Gastrocnemius medialis (tissue), 4 donors: ENCODE results near the gene USP44. TPM values are rescaled to one million over a fixed set of nuclear protein-coding genes. Genes with fewer than 3 reads are reported as not detected.

ENCODE experiments used
- ATAC-seq, 2 donors: fragments of 150-250 bp; one replicate each; pipeline ENCODE4 v1.9.1; 2016
- DNase-seq, 2 donors: peaks; one replicate each; pipeline ENCODE4 v3.0.0-alpha.2; 2019
- H3K27ac ChIP-seq, 4 donors: fragments of 200-600 bp; sonication (generic); 1 replicate in 1 of 4; 2 replicates in 3 of 4; pipeline ENCODE4 v1.5.1; 2016 to 2018; ENCODE audit warnings: mild to moderate bottlenecking in 2 of 4, moderate library complexity in 1 of 4
- H3K27me3 ChIP-seq, 3 donors: fragments of 200-600 bp; sonication (generic) in 2 of 3; 1 replicate in 1 of 3; 2 replicates in 2 of 3; pipeline versions ENCODE4 v1.5.1 to v1.6.0; 2016 to 2019; ENCODE audit warnings: mild to moderate bottlenecking in 1 of 3, moderate library complexity in 1 of 3
- H3K36me3 ChIP-seq, 2 donors: fragments of 200-600 bp; sonication (generic) in 1 of 2; one replicate each; pipeline ENCODE4 v1.5.1; 2017 to 2018
- H3K4me1 ChIP-seq, 2 donors: fragments of 200-600 bp; sonication (generic) in 1 of 2; one replicate each; pipeline ENCODE4 v1.5.1; 2016 to 2017; ENCODE audit warnings: mild to moderate bottlenecking in 2 of 2
- H3K4me3 ChIP-seq, 4 donors: fragments of 200-600 bp; sonication (generic) in 3 of 4; 1 replicate in 1 of 4; 2 replicates in 3 of 4; pipeline ENCODE4 v1.5.1; 2016 to 2019; ENCODE audit warnings: mild to moderate bottlenecking in 2 of 4
- H3K9me3 ChIP-seq, 3 donors: fragments of 200-600 bp; sonication (generic) in 2 of 3; 1 replicate in 1 of 3; 2 replicates in 2 of 3; pipeline ENCODE4 v1.5.1; 2016 to 2019
- POLR2A ChIP-seq, 2 donors: fragments of 450-650 bp; IDR thresholded peaks; one replicate each; pipeline ENCODE4 v1.6.1; 2017; ENCODE audit warnings: antibody characterized with exemption in 2 of 2, mild to moderate bottlenecking in 2 of 2, moderate library complexity in 2 of 2
- in situ Hi-C, 4 donors: fragments of 200-750 bp; cut with MboI; loops; one replicate each; pipeline versions ENCODE4 v1.15.0 to v1.8.0; 2017; ENCODE audit warnings: low sequenced_read_pairs in 4 of 4
- intact Hi-C: fragments of 100-400 bp; cut with DNase I; formaldehyde crosslinking; loops from one replicate; pipeline ENCODE4 v1.15.1; 2023; ENCODE audit warnings: low total_unique reads
- total RNA-seq, 4 donors: library from RNA; depleted of rRNA; stranded (reverse); fragments of >200 nt; gene quantifications; one replicate each; pipeline versions ENCODE4 v1.1.0 to v1.2.3, GENCODE V29; 2016
- TF ChIP-seq, protein P1 (sequence below), 5 experiments: fragments of 450-650 bp in 3 of 5; fragments of 200-600 bp in 2 of 5; sonication (generic) in 2 of 5; IDR thresholded peaks in 4 of 5; conservative IDR thresholded peaks in 1 of 5; 1 replicate in 4 of 5; 2 replicates in 1 of 5; pipeline ENCODE4 v1.5.1; 2016 to 2019; ENCODE audit warnings: antibody characterized with exemption in 5 of 5, mild to moderate bottlenecking in 3 of 5, moderate library complexity in 3 of 5

The USP44 gene
- total RNA-seq, 4 donors from 2014 or later = 0.07 to 0.42 (median 0.34) TPM

DNA sequence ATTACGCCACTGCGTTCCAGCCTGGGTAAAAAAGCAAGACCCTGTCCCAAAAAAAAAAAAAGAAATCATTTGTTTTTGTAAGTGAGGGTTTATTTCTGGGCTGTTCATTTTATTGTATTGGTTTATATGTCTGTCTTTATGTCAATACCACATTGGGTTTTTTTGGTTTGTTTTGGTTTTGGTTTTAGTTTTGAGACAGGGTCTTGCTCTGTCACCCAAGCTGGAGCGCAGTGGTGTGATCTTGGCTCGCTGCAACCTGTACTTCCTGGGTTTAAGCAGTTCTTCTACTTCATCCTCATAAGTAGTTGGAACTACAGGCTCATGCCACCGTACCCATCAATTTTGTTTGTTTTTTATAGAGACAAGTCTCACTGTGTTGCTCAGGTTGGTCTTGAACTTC, 52.3 kb downstream of the USP44 start:
- Histone ChIP-seq H3K27me3 (no peaks in the 10 kb centered on the region), H3K4me1 (no peaks in the 10 kb centered on the region), H3K4me3 (no peak overlapping the region), H3K9me3 (no peaks in the 10 kb centered on the region), H3K27ac (no peak overlapping the region), H3K36me3 (peaks cover 0 to 67% of the 10 kb centered on the region in 2 donors)
- in situ Hi-C loops = no loop called here
- TF ChIP-seq, protein P1, sequence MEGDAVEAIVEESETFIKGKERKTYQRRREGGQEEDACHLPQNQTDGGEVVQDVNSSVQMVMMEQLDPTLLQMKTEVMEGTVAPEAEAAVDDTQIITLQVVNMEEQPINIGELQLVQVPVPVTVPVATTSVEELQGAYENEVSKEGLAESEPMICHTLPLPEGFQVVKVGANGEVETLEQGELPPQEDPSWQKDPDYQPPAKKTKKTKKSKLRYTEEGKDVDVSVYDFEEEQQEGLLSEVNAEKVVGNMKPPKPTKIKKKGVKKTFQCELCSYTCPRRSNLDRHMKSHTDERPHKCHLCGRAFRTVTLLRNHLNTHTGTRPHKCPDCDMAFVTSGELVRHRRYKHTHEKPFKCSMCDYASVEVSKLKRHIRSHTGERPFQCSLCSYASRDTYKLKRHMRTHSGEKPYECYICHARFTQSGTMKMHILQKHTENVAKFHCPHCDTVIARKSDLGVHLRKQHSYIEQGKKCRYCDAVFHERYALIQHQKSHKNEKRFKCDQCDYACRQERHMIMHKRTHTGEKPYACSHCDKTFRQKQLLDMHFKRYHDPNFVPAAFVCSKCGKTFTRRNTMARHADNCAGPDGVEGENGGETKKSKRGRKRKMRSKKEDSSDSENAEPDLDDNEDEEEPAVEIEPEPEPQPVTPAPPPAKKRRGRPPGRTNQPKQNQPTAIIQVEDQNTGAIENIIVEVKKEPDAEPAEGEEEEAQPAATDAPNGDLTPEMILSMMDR (IDR thresholded peaks at IDR 0.05 in 4 of 5, conservative IDR thresholded peaks at IDR 0.05 in 1 of 5) = no peak
- TF ChIP-seq POLR2A (IDR thresholded peaks at IDR 0.05) = no peak
- intact Hi-C loops = no loop called here
- no peak for DNase-seq
- no peak for ATAC-seq

DNA sequence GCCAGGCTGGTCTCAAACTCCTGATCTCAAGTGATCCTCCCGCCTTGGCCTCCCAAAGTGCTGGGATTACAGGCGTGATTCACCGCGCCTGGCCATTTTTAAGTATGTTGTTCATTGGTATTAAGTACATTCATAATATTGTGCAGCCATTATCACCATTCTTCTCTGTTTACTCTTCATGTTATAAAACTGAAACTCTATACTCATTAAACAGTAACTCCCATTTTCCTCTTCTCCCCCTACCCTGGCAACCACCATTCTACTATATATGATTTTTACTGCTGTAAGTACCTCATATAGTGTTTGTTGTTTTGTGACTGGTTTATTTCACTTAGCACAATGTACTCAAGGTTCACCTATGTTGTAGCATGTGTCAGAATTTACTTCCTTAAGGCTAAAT, 54.2 kb downstream of the USP44 start:
- ATAC-seq (no peak), DNase-seq (no peak)
- no peak overlapping the region for H3K4me3 ChIP-seq
- peaks cover 0 to 66% of the 10 kb centered on the region in 2 donors for H3K36me3 ChIP-seq
- intact Hi-C loops (no loop called here), in situ Hi-C loops (no loop called here)
- no peak overlapping the region for H3K27ac ChIP-seq
- no peaks in the 10 kb centered on the region for H3K27me3 ChIP-seq
- H3K9me3 ChIP-seq = no peaks in the 10 kb centered on the region
- H3K4me1 ChIP-seq = no peaks in the 10 kb centered on the region
- TF ChIP-seq, protein P1 (IDR thresholded peaks at IDR 0.05 in 4 of 5, conservative IDR thresholded peaks at IDR 0.05 in 1 of 5) = no peak
- no peak for TF ChIP-seq POLR2A (IDR thresholded peaks at IDR 0.05)

DNA sequence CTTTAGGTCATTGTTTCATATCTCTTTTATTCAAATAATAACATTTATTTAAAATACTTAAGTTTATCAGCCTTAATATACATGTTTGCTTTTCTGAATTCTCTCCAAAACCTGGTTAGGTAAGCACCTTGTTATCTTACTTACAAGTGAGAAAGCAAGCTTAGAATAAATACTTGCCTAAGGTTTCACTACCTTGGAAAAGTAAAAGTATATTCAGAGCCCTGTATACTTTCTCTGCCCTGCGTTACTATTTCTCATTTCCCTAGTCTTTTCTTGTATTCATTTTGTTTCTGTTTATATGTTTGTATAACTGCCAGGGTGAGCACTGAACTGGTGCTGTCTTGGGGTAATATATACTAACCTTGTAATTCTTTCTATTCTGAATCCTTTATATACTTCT, 55.8 kb downstream of the USP44 start:
- Histone ChIP-seq H3K9me3 (no peaks in the 10 kb centered on the region), H3K36me3 (peaks cover 0 to 71% of the 10 kb centered on the region in 2 donors), H3K27ac (no peak overlapping the region), H3K27me3 (no peaks in the 10 kb centered on the region), H3K4me3 (no peak overlapping the region), H3K4me1 (no peaks in the 10 kb centered on the region)
- ATAC-seq (no peak), DNase-seq (no peak)
- no peak for TF ChIP-seq POLR2A (IDR thresholded peaks at IDR 0.05)
- intact Hi-C loops (no loop called here), in situ Hi-C loops (no loop called here)

DNA sequence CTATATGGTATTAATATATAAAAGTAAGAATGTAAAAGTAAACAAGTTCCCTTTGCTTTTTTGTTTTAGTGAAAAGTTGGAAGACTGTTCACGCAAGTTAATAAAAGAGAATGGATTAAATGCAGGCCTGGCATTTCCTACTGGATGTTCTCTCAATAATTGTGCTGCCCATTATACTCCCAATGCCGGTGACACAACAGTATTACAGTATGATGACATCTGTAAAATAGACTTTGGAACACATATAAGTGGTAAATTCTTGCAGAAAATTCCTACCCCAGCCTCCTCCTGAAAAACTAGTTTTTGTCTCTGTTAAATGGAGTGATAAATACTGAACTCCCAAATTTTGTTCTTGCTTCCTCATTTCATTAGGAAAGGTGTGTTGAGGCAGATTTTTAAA, 56.4 kb downstream of the USP44 start:
- TF ChIP-seq, protein P1 (IDR thresholded peaks at IDR 0.05 in 4 of 5, conservative IDR thresholded peaks at IDR 0.05 in 1 of 5) = no peak
- no peak for TF ChIP-seq POLR2A (IDR thresholded peaks at IDR 0.05)
- Histone ChIP-seq H3K27ac (no peak overlapping the region), H3K9me3 (no peaks in the 10 kb centered on the region), H3K4me1 (no peaks in the 10 kb centered on the region), H3K36me3 (peaks cover 0 to 71% of the 10 kb centered on the region in 2 donors), H3K27me3 (no peaks in the 10 kb centered on the region), H3K4me3 (no peak overlapping the region)
- intact Hi-C loops = no loop called here
- in situ Hi-C loops = no loop called here
- DNase-seq = no peak
- ATAC-seq = no peak

DNA sequence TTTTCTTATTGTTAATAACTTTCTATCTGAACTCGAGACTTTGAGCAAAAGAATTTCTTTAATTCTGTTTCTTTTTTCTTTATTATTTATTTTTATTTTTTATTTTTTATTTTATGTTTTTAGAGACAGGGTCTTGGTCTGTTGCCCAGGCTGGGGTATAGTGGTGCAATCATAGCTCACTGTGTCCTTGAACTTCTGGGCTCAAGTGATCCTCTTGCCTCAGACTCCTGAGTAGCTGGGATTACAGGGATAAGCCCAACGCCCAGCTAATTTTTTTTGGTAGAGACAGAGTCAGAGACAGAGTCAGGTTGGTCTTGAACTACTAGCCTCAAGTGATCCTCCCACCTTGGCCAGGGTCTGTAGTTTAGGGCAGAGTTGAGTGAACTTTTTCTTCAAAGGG, 58.8 kb downstream of the USP44 start:
- in situ Hi-C loops (no loop called here), intact Hi-C loops (no loop called here)
- Histone ChIP-seq H3K9me3 (no peaks in the 10 kb centered on the region), H3K4me3 (no peak overlapping the region), H3K36me3 (peaks cover 0 to 58% of the 10 kb centered on the region in 2 donors), H3K27me3 (no peaks in the 10 kb centered on the region), H3K27ac (no peak overlapping the region), H3K4me1 (no peaks in the 10 kb centered on the region)
- ATAC-seq (no peak), DNase-seq (no peak)
- TF ChIP-seq POLR2A (IDR thresholded peaks at IDR 0.05) = no peak
- TF ChIP-seq, protein P1 (IDR thresholded peaks at IDR 0.05 in 4 of 5, conservative IDR thresholded peaks at IDR 0.05 in 1 of 5) = no peak
